HEK293 (cell line): Measurements from ENCODE around the gene AGPAT1.

Experiments used
- CTCF ChIA-PET: fragments of 350-600 bp; formaldehyde crosslinking; extraction: SDS; loops from one replicate; lab custom pipeline; 2021; ENCODE audit warnings: antibody characterized with exemption; lab: Yijun Ruan, JAX
- POLR2A ChIA-PET: fragments of 300-600 bp; formaldehyde crosslinking; extraction: SDS; loops from one replicate; lab custom pipeline; 2020; ENCODE audit warnings: antibody characterized with exemption, inconsistent platforms; lab: Yijun Ruan, JAX
- H3K27ac ChIP-seq: fragments of 200-500 bp; sonication (Bioruptor generic); 2 replicates; pipeline ENCODE4 v1.5.1; 2014; ENCODE audit warnings: low read depth, low read length, control low read depth, inconsistent platforms; ENCODE audit errors: extremely low read depth
- H3K36me3 ChIP-seq, 2 experiments: fragments of 200-500 bp in 1 of 2; sonication (Bioruptor generic) in 1 of 2; 1 replicate in 1 of 2; 2 replicates in 1 of 2; pipeline ENCODE4 v1.5.1; 2014 to 2017; ENCODE audit warnings: inconsistent platforms in 2 of 2, low read length in 2 of 2; ENCODE audit not compliant: control insufficient read depth in 2 of 2, insufficient read depth in 1 of 2
- H3K4me1 ChIP-seq: fragments of 200-500 bp; sonication (Bioruptor generic); 2 replicates; pipeline ENCODE4 v1.5.1; 2014; ENCODE audit warnings: mild to moderate bottlenecking, low read length, inconsistent platforms; ENCODE audit not compliant: control insufficient read depth, insufficient read depth
- H3K4me3 ChIP-seq: 2 replicates; pipeline ENCODE4 v1.5.1; 2011; ENCODE audit warnings: low read depth, mild to moderate bottlenecking, control low read depth, low read length, moderate library complexity
- H3K9me3 ChIP-seq: fragments of 200-500 bp; sonication (Bioruptor generic); 2 replicates; pipeline ENCODE4 v1.5.1; 2014; ENCODE audit warnings: low read depth, low read length, inconsistent platforms; ENCODE audit not compliant: control insufficient read depth, insufficient read depth
- KLF1 ChIP-seq: fragments of 450-650 bp; formaldehyde crosslinking; IDR thresholded peaks from 2 replicates; pipeline ENCODE4 v1.5.1; 2016; ENCODE audit warnings: missing biosample characterization, missing genetic modification characterization
- KLF16 ChIP-seq: fragments of 450-650 bp; formaldehyde crosslinking; IDR thresholded peaks from 2 replicates; pipeline ENCODE4 v1.5.1; 2017; ENCODE audit warnings: missing biosample characterization, missing genetic modification characterization
- ZBTB21 ChIP-seq: fragments of 450-650 bp; formaldehyde crosslinking; IDR thresholded peaks from 2 replicates; pipeline ENCODE4 v1.5.1; 2017; ENCODE audit warnings: missing biosample characterization, missing genetic modification characterization
- ZBTB48 ChIP-seq: fragments of 450-650 bp; formaldehyde crosslinking; IDR thresholded peaks from 2 replicates; pipeline ENCODE4 v1.5.1; 2016; ENCODE audit warnings: missing biosample characterization, missing genetic modification characterization
- ZIC2 ChIP-seq: fragments of 450-650 bp; formaldehyde crosslinking; IDR thresholded peaks from 2 replicates; pipeline ENCODE4 v1.5.1; 2016; ENCODE audit warnings: missing biosample characterization, missing genetic modification characterization
- ZNF19 ChIP-seq: fragments of 450-650 bp; formaldehyde crosslinking; IDR thresholded peaks from 2 replicates; pipeline ENCODE4; 2016; ENCODE audit warnings: missing biosample characterization, missing genetic modification characterization, low read depth
- ZNF24 ChIP-seq: fragments of 450-650 bp; formaldehyde crosslinking; IDR thresholded peaks from 2 replicates; pipeline ENCODE4 v1.5.1; 2016; ENCODE audit warnings: missing biosample characterization, missing genetic modification characterization
- ZNF302 ChIP-seq: fragments of 450-650 bp; formaldehyde crosslinking; IDR thresholded peaks from 2 replicates; pipeline ENCODE4 v1.5.1; 2016; ENCODE audit warnings: missing biosample characterization, missing genetic modification characterization, low read depth
- ZNF433 ChIP-seq: fragments of 450-650 bp; formaldehyde crosslinking; IDR thresholded peaks from 2 replicates; pipeline ENCODE4 v1.5.1; 2016; ENCODE audit warnings: missing biosample characterization, missing genetic modification characterization, low read depth
- ZNF473 ChIP-seq: fragments of 450-650 bp; formaldehyde crosslinking; IDR thresholded peaks from 2 replicates; pipeline ENCODE4 v1.5.1; 2017; ENCODE audit warnings: missing biosample characterization, missing genetic modification characterization
- ZNF521 ChIP-seq: fragments of 450-650 bp; formaldehyde crosslinking; IDR thresholded peaks from 2 replicates; pipeline ENCODE4 v1.5.1; 2017; ENCODE audit warnings: missing biosample characterization, mild to moderate bottlenecking, missing genetic modification characterization
- ZNF677 ChIP-seq: fragments of 450-650 bp; IDR thresholded peaks from 2 replicates; pipeline ENCODE4 v1.5.0; 2018; ENCODE audit warnings: missing biosample characterization, mild to moderate bottlenecking, missing genetic modification characterization, moderate library complexity
- TF ChIP-seq, protein P1 (sequence below): fragments of 450-650 bp; formaldehyde crosslinking; IDR thresholded peaks from 2 replicates; pipeline ENCODE4 v1.5.1; 2016; ENCODE audit warnings: missing biosample characterization, missing genetic modification characterization
- TF ChIP-seq, protein P2 (sequence below): fragments of 450-650 bp; formaldehyde crosslinking; IDR thresholded peaks from 2 replicates; pipeline ENCODE4 v1.5.1; 2017; ENCODE audit warnings: missing biosample characterization, missing genetic modification characterization

Gene AGPAT1

DNA sequence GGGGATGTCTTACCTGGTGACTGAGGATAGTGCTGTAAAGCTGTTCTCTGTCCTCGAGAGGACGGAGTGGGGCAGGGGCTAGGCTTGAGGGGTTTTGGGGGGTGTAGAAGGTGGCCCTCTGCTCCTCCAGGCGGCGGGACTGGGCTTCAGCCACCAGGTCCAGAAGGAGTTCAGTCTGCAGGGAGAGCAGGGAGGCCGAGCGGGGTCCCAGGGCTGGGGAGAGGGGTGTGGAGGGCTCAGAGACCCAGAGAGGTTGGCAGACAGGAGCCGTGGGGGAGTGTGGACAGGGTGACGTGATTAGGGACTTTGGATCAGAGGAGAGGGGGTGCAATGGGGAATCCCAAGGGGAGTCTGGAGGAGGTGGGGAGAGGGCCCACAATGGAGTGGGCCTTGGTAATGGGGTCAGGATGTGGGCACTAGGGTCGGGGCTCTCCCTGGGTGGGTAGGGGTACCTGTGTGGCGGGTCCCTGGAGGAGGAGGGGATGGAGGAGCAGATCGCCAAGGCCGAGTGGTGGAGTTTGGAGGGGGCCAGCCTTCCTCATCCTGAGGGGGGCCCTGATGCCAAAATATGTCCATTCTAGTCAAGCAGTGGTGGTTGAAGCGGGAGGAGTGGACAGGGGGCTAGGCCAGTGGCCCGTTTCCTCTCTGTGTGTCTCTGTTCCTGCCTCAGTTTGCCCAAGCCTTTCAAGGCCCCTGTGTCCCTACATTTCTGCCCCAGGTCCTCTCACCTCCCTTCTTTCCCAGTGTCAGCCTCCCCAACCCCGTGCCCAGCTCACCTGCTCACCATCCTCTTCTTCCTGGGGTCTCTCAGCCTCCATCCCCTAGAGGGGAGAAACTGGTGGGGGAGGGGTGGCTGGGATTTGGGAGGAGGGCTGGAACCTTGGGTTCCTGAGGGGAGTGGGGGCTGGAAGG is 16.1 kb upstream of the AGPAT1 start:
- TF ChIP-seq ZNF677 (tag by site-specific recombination) (no peak), KLF1 (tag by site-specific recombination) (no peak), ZBTB21 (tag by site-specific recombination) (no peak), KLF16 (tag by site-specific recombination) (no peak), ZNF24 (no peak), ZNF473 (tag by site-specific recombination) (no peak), ZNF521 (tag by site-specific recombination) (no peak), ZNF433 (tag by site-specific recombination) (no peak)
- TF ChIP-seq, protein P1, sequence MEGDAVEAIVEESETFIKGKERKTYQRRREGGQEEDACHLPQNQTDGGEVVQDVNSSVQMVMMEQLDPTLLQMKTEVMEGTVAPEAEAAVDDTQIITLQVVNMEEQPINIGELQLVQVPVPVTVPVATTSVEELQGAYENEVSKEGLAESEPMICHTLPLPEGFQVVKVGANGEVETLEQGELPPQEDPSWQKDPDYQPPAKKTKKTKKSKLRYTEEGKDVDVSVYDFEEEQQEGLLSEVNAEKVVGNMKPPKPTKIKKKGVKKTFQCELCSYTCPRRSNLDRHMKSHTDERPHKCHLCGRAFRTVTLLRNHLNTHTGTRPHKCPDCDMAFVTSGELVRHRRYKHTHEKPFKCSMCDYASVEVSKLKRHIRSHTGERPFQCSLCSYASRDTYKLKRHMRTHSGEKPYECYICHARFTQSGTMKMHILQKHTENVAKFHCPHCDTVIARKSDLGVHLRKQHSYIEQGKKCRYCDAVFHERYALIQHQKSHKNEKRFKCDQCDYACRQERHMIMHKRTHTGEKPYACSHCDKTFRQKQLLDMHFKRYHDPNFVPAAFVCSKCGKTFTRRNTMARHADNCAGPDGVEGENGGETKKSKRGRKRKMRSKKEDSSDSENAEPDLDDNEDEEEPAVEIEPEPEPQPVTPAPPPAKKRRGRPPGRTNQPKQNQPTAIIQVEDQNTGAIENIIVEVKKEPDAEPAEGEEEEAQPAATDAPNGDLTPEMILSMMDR = no peak
- TF ChIP-seq, all 188 proteins: peak for 0
- H3K27ac ChIP-seq = no peak overlapping the region
- peaks cover 10% of the 10 kb centered on the region for H3K4me1 ChIP-seq
- ChIA-PET CTCF (interaction anchor here (1.0 to 1.5 kb wide), 4 partner anchors 23 to 73 kb away, joined by 3 to 7 read pairs (median 4); no protein-coding TSS in a partner anchor), POLR2A (interaction anchor here (1.2 to 2.2 kb wide), 3 partner anchors 11 to 15 kb away, joined by 3 to 18 read pairs (median 9); no protein-coding TSS in a partner anchor)
- H3K9me3 ChIP-seq = no peaks in the 10 kb centered on the region
- peaks cover 0 to 16% of the 10 kb centered on the region in 2 experiments; a peak in 1 of 3 replicates for H3K36me3 ChIP-seq
- H3K4me3 ChIP-seq = no peak overlapping the region

DNA sequence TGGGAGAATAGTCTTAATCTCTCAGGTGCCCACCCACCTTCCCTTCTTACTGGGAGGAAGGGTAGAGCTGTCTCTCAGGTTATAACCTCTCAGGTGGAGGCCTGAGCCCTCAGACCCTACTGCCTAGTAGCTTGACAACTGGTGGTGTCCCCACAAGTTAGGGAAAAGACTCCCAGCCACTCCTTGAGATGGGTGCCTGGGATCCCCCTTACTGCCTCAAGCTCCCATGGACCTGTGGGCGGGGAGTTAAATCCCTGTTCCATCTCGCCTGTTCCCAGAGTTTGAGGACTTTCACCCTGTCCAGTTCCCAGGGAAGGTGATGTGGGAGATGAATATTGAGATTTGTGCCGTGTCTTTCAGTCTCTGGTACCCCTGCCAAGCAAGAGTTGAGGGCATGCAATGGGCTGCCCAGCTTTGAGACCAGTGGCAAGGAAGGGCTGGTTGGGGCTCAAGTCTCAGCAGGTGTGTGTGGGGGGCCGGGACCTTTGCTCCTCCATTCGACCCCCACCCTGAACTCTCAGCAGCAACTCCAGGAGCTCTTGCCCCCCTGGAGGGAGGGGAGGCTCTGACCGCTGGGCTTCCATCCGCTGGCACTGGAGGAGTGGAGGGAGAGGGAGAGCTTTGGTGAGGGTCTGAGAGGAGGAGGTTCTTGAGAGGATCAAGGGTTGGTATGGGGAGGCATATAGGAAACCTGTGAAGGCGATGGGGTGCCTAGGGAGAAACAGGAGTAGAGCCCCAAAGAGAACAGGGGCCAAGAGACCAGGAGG is 15.2 kb upstream of the AGPAT1 start:
- Histone ChIP-seq H3K36me3 (peaks cover 0 to 24% of the 10 kb centered on the region in 2 experiments; a peak in 1 of 3 replicates), H3K4me3 (no peak overlapping the region), H3K27ac (peak overlapping the region; percentile 74), H3K4me1 (peaks cover 10% of the 10 kb centered on the region), H3K9me3 (no peaks in the 10 kb centered on the region)
- ChIA-PET POLR2A (interaction anchor here (0.7 to 2.2 kb wide), 10 partner anchors 12 to 781 kb away, joined by 5 to 18 read pairs (median 6); partner anchors contain the start of genes AGPAT1, ATF6B, FKBPL and HSPA1B), CTCF (interaction anchor here (0.7 to 1.8 kb wide), 3 partner anchors 9 to 422 kb away, joined by 3 to 6 read pairs (median 4); no protein-coding TSS in a partner anchor)
- TF ChIP-seq ZNF302 (tag by site-specific recombination) (no peak), ZIC2 (tag by site-specific recombination) (peak; percentile 17; the same call in 1 of the 2 replicates), ZBTB48 (tag by site-specific recombination) (0 out of 2 replicates have a peak, but pooled peaks have one; percentile 22), ZNF19 (tag by site-specific recombination) (no peak)
- TF ChIP-seq, protein P2, sequence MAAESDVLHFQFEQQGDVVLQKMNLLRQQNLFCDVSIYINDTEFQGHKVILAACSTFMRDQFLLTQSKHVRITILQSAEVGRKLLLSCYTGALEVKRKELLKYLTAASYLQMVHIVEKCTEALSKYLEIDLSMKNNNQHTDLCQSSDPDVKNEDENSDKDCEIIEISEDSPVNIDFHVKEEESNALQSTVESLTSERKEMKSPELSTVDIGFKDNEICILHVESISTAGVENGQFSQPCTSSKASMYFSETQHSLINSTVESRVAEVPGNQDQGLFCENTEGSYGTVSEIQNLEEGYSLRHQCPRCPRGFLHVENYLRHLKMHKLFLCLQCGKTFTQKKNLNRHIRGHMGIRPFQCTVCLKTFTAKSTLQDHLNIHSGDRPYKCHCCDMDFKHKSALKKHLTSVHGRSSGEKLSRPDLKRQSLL (tag by site-specific recombination) = no peak
